Urinary bladder (tissue), 4 donors: ENCODE measurements around the gene SPINT3. TPM values are rescaled to one million over a fixed set of nuclear protein-coding genes. Genes with fewer than 3 reads are reported as not detected.

Experiments
- DNase-seq: peaks from one replicate; pipeline ENCODE4 v3.0.0-alpha.2; 2015; ENCODE audit errors: extremely low spot score
- H3K27ac ChIP-seq: one replicate; pipeline ENCODE4 v1.5.1; 2013; ENCODE audit warnings: low read depth, mild to moderate bottlenecking, moderate library complexity
- H3K36me3 ChIP-seq: one replicate; pipeline ENCODE4 v1.6.1; 2013; ENCODE audit warnings: mild to moderate bottlenecking, moderate library complexity; ENCODE audit not compliant: insufficient read depth
- H3K4me1 ChIP-seq: one replicate; pipeline ENCODE4 v1.6.1; 2013; ENCODE audit warnings: mild to moderate bottlenecking, moderate library complexity; ENCODE audit not compliant: insufficient read depth
- H3K4me3 ChIP-seq: one replicate; pipeline ENCODE4 v1.5.1; 2013; ENCODE audit warnings: low read depth, low read length
- WGBS: extraction: QIAGEN DNeasy Blood & Tissue Kit; methylation state at CpG from one replicate; pipeline ENCODE4 v1.1.7; 2013; 5-methylcytosine and 5-hydroxymethylcytosine counted together
- polyA plus RNA-seq: library from polyadenylated mRNA; stranded (reverse); fragments of 200-250 nt; gene quantifications from one replicate; pipeline ENCODE4 v1.2.3, GENCODE V29; 2013
- small RNA-seq: library from RNA; depleted of rRNA; stranded (forward); fragments of <200 nt; gene quantifications from one replicate; pipeline ENCODE3, GENCODE V24; 2014
- total RNA-seq: library from RNA; depleted of rRNA; stranded (reverse); fragments of >200 nt; gene quantifications from one replicate; pipeline ENCODE4 v1.2.3, GENCODE V29; 2014
- donor health status: healthy with polysubstance abuse.
- donor health status: healthy.

The SPINT3 gene
- total and polyA plus RNA-seq, 2 donors = not detected

DNA sequence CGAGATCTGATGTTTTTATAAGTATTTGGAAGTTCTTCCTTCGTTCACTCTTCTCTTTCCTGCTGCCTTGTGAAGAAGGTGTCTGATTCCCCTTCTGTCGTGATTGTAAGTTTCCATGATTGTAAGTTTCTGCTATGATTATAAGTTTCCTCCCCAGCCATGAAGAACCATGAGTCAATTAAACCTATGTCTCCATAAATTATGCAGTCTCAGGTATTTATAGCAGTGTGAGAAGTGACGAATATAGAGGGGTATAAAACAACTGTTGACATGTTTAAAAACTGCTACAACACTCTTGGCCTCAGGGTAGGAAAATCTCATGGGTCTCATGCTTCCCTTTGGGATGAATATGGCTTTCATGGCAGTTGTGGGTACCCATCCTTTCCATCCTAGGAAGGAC is 51.7 kb downstream of the SPINT3 start:
- WGBS = 73% methylated on average over 4 of the region's 4 CpGs
- no peaks in the 10 kb centered on the region for H3K36me3 ChIP-seq
- H3K27ac ChIP-seq = no peak overlapping the region
- no peak for DNase-seq
- no peaks in the 10 kb centered on the region for H3K4me1 ChIP-seq
- no peak overlapping the region for H3K4me3 ChIP-seq

DNA sequence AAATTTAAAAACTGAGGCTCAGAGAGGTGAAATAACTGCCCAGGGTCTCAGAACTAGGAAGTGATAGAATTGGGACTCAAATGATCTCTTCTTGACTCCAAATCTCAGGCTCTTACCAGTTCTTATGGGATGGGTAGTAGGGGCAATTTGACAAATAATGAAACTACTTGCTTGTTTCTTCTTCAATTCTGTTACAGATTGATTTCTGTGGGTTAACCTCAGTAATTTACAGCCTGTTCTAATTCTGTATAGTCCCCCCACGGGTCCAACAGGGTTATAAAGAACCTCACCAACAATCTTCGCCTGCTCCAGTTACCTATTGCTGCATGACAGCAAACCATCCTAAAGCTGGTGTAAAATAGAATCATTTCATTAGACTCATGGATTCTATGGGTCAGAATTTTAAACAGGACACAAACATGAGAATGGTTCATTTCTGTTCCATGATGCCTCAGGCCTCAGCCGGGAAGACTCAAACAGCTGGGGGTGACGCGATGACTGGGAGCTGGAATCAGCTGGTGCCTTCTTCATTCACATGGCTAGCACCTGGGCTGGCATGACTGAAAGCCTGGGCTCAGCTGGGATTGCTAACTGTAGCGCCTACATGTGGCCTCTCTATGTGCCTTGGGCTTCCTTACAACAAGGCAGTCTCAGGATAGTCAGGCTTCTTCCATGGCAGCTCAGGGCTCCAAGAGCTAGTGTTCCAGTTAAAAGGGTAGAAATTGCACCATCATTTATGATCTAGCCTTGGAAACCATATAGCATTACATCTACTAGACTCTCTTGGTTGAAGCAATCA is 52.5 kb downstream of the SPINT3 start:
- Histone ChIP-seq H3K4me1 (no peaks in the 10 kb centered on the region), H3K4me3 (no peak overlapping the region), H3K27ac (no peak overlapping the region), H3K36me3 (no peaks in the 10 kb centered on the region)
- WGBS = 87% methylated on average over 6 of the region's 6 CpGs
- DNase-seq = no peak

Small RNA genes within 50 kb of the gene (small RNA-seq; reads per million reads assigned to genes)
- gene AL031663.1 = not detected
- gene HSPD1P21 = not detected
- gene RNA5SP485 = not detected

Other genes with a start within 250 kb of the SPINT3 start
- not detected for gene RBPJL, start 208.8 kb downstream of the SPINT3 start, total RNA-seq
- not detected for gene RBPJL, start 208.8 kb downstream of the SPINT3 start, polyA plus RNA-seq
- gene MATN4, start 207.3 kb downstream of the SPINT3 start, total RNA-seq = 1.5 TPM
- gene MATN4, start 207.3 kb downstream of the SPINT3 start, polyA plus RNA-seq = 0.58 TPM
- gene SDC4, start 167.2 kb downstream of the SPINT3 start, total RNA-seq = 28.9 TPM
- 110 TPM for gene SDC4, start 167.2 kb downstream of the SPINT3 start, polyA plus RNA-seq
- gene SYS1, start 152.5 kb downstream of the SPINT3 start, total RNA-seq = 19.5 TPM
- 39.4 TPM for gene SYS1, start 152.5 kb downstream of the SPINT3 start, polyA plus RNA-seq
- 0.69 TPM for gene TP53TG5, start 137.3 kb downstream of the SPINT3 start, total RNA-seq
- 0.96 TPM for gene TP53TG5, start 137.3 kb downstream of the SPINT3 start, polyA plus RNA-seq
- gene DBNDD2, start 107.3 kb downstream of the SPINT3 start, total RNA-seq = 15.5 TPM
- 194 TPM for gene DBNDD2, start 107.3 kb downstream of the SPINT3 start, polyA plus RNA-seq
- 30.5 TPM for gene PIGT, start 99.5 kb downstream of the SPINT3 start, total RNA-seq
- gene PIGT, start 99.5 kb downstream of the SPINT3 start, polyA plus RNA-seq = 121 TPM
- not detected for gene WFDC2, start 45.9 kb downstream of the SPINT3 start, total RNA-seq
- 430 TPM for gene WFDC2, start 45.9 kb downstream of the SPINT3 start, polyA plus RNA-seq
- gene WFDC6, start 23.9 kb upstream of the SPINT3 start, total RNA-seq = not detected
- gene WFDC6, start 23.9 kb upstream of the SPINT3 start, polyA plus RNA-seq = not detected
- not detected for gene EPPIN, start 31.8 kb upstream of the SPINT3 start, total RNA-seq
- not detected for gene EPPIN, start 31.8 kb upstream of the SPINT3 start, polyA plus RNA-seq
- gene WFDC8, start 63.7 kb upstream of the SPINT3 start, total RNA-seq = not detected
- not detected for gene WFDC8, start 63.7 kb upstream of the SPINT3 start, polyA plus RNA-seq
- gene WFDC10A, start 114.1 kb upstream of the SPINT3 start, total RNA-seq = not detected
- gene WFDC10A, start 114.1 kb upstream of the SPINT3 start, polyA plus RNA-seq = not detected
- gene WFDC9, start 115.7 kb upstream of the SPINT3 start, total RNA-seq = not detected
- not detected for gene WFDC9, start 115.7 kb upstream of the SPINT3 start, polyA plus RNA-seq
- gene WFDC11, start 154.6 kb upstream of the SPINT3 start, total RNA-seq = not detected
- not detected for gene WFDC11, start 154.6 kb upstream of the SPINT3 start, polyA plus RNA-seq
- gene WFDC13, start 186.4 kb upstream of the SPINT3 start, total RNA-seq = 0.37 TPM
- gene WFDC13, start 186.4 kb upstream of the SPINT3 start, polyA plus RNA-seq = 0.14 TPM
- gene WFDC10B, start 189.4 kb upstream of the SPINT3 start, total RNA-seq = not detected
- gene WFDC10B, start 189.4 kb upstream of the SPINT3 start, polyA plus RNA-seq = 6.9 TPM
- gene SPINT4, start 206.7 kb upstream of the SPINT3 start, total RNA-seq = not detected
- gene SPINT4, start 206.7 kb upstream of the SPINT3 start, polyA plus RNA-seq = not detected